Ovary (tissue), 3 donors: ENCODE data around the gene ITSN1.

Experiments used
- CTCF ChIP-seq, 3 donors: fragments of 450-650 bp in 2 of 3; fragments of 200-600 bp in 1 of 3; IDR thresholded peaks; one replicate each; pipeline versions ENCODE4 v1.5.1 to v1.8.0; 2016 to 2022; ENCODE audit warnings: antibody characterized with exemption in 3 of 3, mild to moderate bottlenecking in 1 of 3
- EP300 ChIP-seq: sonication (generic); formaldehyde crosslinking; IDR thresholded peaks from one replicate; pipeline ENCODE4 v1.6.1; 2017; ENCODE audit warnings: antibody characterized with exemption
- POLR2A ChIP-seq: fragments of 450-650 bp; IDR thresholded peaks from one replicate; pipeline ENCODE4 v1.6.1; 2017; ENCODE audit warnings: antibody characterized with exemption, mild to moderate bottlenecking, moderate library complexity
- donor health status: DM: no; HTN: no; CAD: no.

GRCh38 chr21:33684068-33684467, 41.8 kb downstream of the ITSN1 start:
- no peak for TF ChIP-seq EP300
- TF ChIP-seq CTCF (IDR thresholded peaks at IDR 0.05), result no peak
- TF ChIP-seq POLR2A, result no peak
